SU-DHL-6 (cell line): Measurements from ENCODE around the gene SERBP1.

Source experiments
- H2AFZ ChIP-seq: fragments of 200-600 bp; sonication (generic); 2 replicates; pipeline ENCODE4 v1.6.1; 2014; ENCODE audit warnings: low read depth, mild to moderate bottlenecking, moderate library complexity, mixed read lengths, antibody characterized with exemption, low read length; ENCODE audit not compliant: severe bottlenecking
- H3F3A ChIP-seq: fragments of 200-600 bp; shearing (Covaris generic); 2 replicates; pipeline ENCODE4 v1.6.0; 2016; ENCODE audit warnings: antibody characterized with exemption, mild to moderate bottlenecking; ENCODE audit not compliant: insufficient read depth
- H3K27ac ChIP-seq: fragments of 200-600 bp; sonication (generic); 2 replicates; pipeline ENCODE4 v1.5.1; 2016; ENCODE audit warnings: low read depth, mild to moderate bottlenecking, low read length, moderate library complexity, mixed read lengths
- H3K27me3 ChIP-seq: fragments of 200-600 bp; sonication (generic), shearing (Covaris generic); 2 replicates; pipeline ENCODE4 v1.6.0; 2014; ENCODE audit warnings: mild to moderate bottlenecking, low read length
- H3K36me3 ChIP-seq: fragments of 200-600 bp; sonication (generic); 2 replicates; pipeline ENCODE4 v1.6.1; 2014; ENCODE audit warnings: mild to moderate bottlenecking, low read length, mixed read lengths
- H3K4me2 ChIP-seq: fragments of 300-600, 200-600 bp; shearing (Covaris generic), sonication (generic); 2 replicates; pipeline ENCODE4 v1.6.0; 2014; ENCODE audit warnings: low read length, low read depth, mild to moderate bottlenecking; ENCODE audit not compliant: poor library complexity, severe bottlenecking
- H3K4me3 ChIP-seq: fragments of 200-600 bp; sonication (generic); 2 replicates; pipeline ENCODE4 v1.5.1; 2014; ENCODE audit warnings: antibody characterized with exemption, low read length, mild to moderate bottlenecking, mixed read lengths; ENCODE audit not compliant: insufficient read depth, poor library complexity, severe bottlenecking
- H3K79me2 ChIP-seq: fragments of 200-600 bp; sonication (generic); 2 replicates; pipeline ENCODE4 v1.6.1; 2014; ENCODE audit warnings: mild to moderate bottlenecking, low read length, moderate library complexity; ENCODE audit not compliant: insufficient read depth
- H3K9ac ChIP-seq: fragments of 200-600 bp; sonication (generic); 2 replicates; pipeline ENCODE4 v1.7.0; 2014; ENCODE audit warnings: mild to moderate bottlenecking, low read length
- H3K9me2 ChIP-seq: fragments of 200-600 bp; sonication (generic); replicated peaks from 2 replicates; pipeline ENCODE4 v1.6.1; 2014; ENCODE audit warnings: low read length; ENCODE audit not compliant: insufficient read depth
- H3K9me3 ChIP-seq: fragments of 200-600 bp; sonication (generic); 2 replicates; pipeline ENCODE4 v1.6.1; 2014; ENCODE audit warnings: low read length, mixed read lengths; ENCODE audit not compliant: insufficient read depth
- H4K20me1 ChIP-seq: fragments of 200-600 bp; sonication (generic); 2 replicates; pipeline ENCODE4 v1.6.1; 2014; ENCODE audit warnings: low read depth, mild to moderate bottlenecking, antibody characterized with exemption, low read length, moderate library complexity, mixed read lengths
- EZH2phosphoT487 ChIP-seq: fragments of 200-600 bp; sonication (generic), shearing (Covaris generic); conservative IDR thresholded peaks from 2 replicates; pipeline ENCODE4 v1.6.1; 2018; ENCODE audit warnings: mild to moderate bottlenecking, antibody characterized with exemption, low read length, moderate library complexity, mixed read lengths
- TF ChIP-seq, protein P1 (sequence below): fragments of 200-600 bp; sonication (generic); IDR thresholded peaks from one replicate; pipeline ENCODE4 v1.5.1; 2017; ENCODE audit warnings: antibody characterized with exemption, mild to moderate bottlenecking, low read length, moderate library complexity; ENCODE audit not compliant: insufficient read depth, poor library complexity, severe bottlenecking

The SERBP1 gene

DNA sequence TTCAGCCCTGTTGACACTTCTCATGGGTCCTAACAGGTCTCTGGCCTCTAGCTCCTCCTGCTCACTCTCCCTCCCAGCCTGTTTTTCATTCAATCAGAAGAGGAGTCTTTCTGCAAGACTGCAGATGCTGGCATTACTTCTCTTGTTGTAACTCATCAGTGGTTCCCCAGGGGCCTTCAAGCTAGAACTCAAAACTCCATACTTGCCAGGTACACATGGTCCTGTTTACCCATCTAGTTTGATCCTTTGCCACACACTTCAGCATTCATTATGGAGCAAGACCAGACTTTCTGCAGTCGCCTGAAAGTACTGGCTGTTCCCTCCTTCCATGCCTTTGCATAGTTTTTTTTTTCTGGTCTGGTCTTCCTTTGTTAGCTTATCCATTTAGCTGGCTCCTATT is 47.9 kb downstream of the SERBP1 start:
- no peak overlapping the region for H3K4me3 ChIP-seq
- no peaks in the 10 kb centered on the region for H4K20me1 ChIP-seq
- no peak overlapping the region for H3K4me2 ChIP-seq
- H3F3A ChIP-seq, result no peaks in the 10 kb centered on the region
- no peak overlapping the region for H3K9ac ChIP-seq
- no peaks in the 10 kb centered on the region for H3K36me3 ChIP-seq
- H3K79me2 ChIP-seq, result no peaks in the 10 kb centered on the region
- TF ChIP-seq, protein P1, sequence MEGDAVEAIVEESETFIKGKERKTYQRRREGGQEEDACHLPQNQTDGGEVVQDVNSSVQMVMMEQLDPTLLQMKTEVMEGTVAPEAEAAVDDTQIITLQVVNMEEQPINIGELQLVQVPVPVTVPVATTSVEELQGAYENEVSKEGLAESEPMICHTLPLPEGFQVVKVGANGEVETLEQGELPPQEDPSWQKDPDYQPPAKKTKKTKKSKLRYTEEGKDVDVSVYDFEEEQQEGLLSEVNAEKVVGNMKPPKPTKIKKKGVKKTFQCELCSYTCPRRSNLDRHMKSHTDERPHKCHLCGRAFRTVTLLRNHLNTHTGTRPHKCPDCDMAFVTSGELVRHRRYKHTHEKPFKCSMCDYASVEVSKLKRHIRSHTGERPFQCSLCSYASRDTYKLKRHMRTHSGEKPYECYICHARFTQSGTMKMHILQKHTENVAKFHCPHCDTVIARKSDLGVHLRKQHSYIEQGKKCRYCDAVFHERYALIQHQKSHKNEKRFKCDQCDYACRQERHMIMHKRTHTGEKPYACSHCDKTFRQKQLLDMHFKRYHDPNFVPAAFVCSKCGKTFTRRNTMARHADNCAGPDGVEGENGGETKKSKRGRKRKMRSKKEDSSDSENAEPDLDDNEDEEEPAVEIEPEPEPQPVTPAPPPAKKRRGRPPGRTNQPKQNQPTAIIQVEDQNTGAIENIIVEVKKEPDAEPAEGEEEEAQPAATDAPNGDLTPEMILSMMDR, result no peak
- no peak for TF ChIP-seq EZH2phosphoT487
- H3K27ac ChIP-seq, result no peak overlapping the region
- no peaks in the 10 kb centered on the region for H3K27me3 ChIP-seq
- H3K9me3 ChIP-seq, result peaks cover 5% of the 10 kb centered on the region; the same call in 1 of the 2 replicates
- no peak overlapping the region for H2AFZ ChIP-seq
- no peaks in the 10 kb centered on the region for H3K9me2 ChIP-seq

DNA sequence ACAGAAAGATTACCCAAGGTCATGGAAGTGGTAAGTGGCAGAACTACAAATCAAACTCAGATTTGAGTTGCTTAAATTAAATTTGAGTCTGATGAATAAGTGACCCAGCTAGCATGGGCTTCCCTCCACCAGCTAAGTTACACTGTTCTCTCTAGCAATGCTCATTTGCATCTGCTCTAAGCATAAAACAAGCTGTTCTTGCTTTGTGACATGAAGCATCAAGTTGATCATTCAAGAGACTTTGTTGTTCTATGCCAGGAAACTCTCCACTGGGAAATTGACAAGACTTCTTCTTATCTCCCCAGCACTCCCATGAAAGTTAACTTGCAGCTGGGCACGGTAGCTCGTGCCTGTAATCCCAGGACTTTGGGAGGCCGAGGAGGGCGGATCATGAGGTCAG is 49.0 kb downstream of the SERBP1 start:
- H3K9me3 ChIP-seq, result peaks cover 5% of the 10 kb centered on the region; the same call in 1 of the 2 replicates
- H3K27me3 ChIP-seq, result no peaks in the 10 kb centered on the region
- H2AFZ ChIP-seq, result no peak overlapping the region
- TF ChIP-seq EZH2phosphoT487, result no peak
- TF ChIP-seq, protein P1, result no peak
- H3K27ac ChIP-seq, result no peak overlapping the region
- H3K9ac ChIP-seq, result no peak overlapping the region
- no peak overlapping the region for H3K4me2 ChIP-seq
- no peaks in the 10 kb centered on the region for H3K9me2 ChIP-seq
- no peaks in the 10 kb centered on the region for H3F3A ChIP-seq
- no peaks in the 10 kb centered on the region for H3K79me2 ChIP-seq
- no peak overlapping the region for H3K4me3 ChIP-seq
- H3K36me3 ChIP-seq, result no peaks in the 10 kb centered on the region
- H4K20me1 ChIP-seq, result no peaks in the 10 kb centered on the region

DNA sequence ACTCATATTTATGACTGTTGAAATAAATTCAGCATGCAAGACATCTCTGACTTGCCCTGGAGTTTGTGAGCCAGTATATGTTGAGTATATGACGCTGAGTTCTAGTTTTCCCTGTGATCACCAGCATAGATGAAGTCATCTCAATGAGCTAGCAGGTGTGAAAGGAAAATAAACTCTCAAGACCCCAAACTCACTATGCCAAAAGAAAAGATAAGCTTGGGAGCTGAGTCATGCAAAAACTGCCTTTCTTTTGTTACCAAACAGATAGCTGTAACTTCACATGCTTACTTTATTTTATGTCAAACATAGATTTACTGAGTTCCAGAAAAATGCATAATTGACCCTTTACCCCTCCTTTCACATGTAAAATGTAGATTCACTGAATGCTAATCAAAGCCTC is 52.9 kb downstream of the SERBP1 start:
- H3F3A ChIP-seq, result no peaks in the 10 kb centered on the region
- H3K9ac ChIP-seq, result no peak overlapping the region
- TF ChIP-seq, protein P1, result no peak
- no peak for TF ChIP-seq EZH2phosphoT487
- H2AFZ ChIP-seq, result no peak overlapping the region
- no peak overlapping the region for H3K27ac ChIP-seq
- no peak overlapping the region for H3K4me3 ChIP-seq
- H3K36me3 ChIP-seq, result no peaks in the 10 kb centered on the region
- H3K4me2 ChIP-seq, result no peak overlapping the region
- no peaks in the 10 kb centered on the region for H3K79me2 ChIP-seq
- no peaks in the 10 kb centered on the region for H3K27me3 ChIP-seq
- H3K9me2 ChIP-seq, result no peaks in the 10 kb centered on the region
- H3K9me3 ChIP-seq, result no peaks in the 10 kb centered on the region
- no peaks in the 10 kb centered on the region for H4K20me1 ChIP-seq
